NCI-H2171 treated with DMSO at 0.1 percent for 48 hours (cell line): ENCODE measurements around the gene PRKAR1B.
"Not testable (repeated sequence)": the region's sequence is repeated elsewhere in the genome, so short reads cannot be mapped to it uniquely, and the experiment has no call there.

Experiments
- DNase-seq: peaks from one replicate; lab custom pipeline; 2025; lab: John Stamatoyannopoulos, UW

Gene PRKAR1B

DNA sequence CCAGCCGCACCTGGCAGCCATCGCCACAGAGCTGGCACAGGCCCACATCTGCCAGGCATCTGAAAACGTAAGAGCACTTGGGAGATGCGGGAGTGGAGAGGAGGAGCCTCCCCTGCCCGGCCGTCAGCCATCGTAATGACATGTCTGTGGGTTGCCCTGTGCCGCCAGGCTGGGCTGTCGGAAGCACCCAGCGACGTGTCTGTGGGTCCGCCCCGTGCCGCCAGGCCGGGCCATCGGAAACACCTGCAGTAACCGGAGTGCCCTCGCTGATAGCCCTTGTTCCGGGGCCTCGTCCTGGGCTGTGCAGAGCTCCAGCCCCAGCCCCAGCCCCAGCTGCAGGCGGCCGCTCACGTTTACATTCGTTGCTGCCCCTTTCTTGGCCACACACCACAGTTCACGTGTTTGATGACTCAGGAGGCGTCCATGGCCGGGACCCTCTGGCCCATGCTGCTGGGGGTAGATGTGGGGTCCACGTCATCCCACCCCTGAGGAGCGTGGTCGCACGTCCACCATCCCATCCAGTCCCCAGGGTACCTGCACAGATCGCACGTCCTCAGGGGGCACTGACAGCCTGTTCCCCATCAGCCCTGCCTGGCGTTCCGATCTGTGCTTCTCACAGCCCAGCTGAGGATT is 30.0 kb upstream of the PRKAR1B start:
- DNase-seq = no peak

DNA sequence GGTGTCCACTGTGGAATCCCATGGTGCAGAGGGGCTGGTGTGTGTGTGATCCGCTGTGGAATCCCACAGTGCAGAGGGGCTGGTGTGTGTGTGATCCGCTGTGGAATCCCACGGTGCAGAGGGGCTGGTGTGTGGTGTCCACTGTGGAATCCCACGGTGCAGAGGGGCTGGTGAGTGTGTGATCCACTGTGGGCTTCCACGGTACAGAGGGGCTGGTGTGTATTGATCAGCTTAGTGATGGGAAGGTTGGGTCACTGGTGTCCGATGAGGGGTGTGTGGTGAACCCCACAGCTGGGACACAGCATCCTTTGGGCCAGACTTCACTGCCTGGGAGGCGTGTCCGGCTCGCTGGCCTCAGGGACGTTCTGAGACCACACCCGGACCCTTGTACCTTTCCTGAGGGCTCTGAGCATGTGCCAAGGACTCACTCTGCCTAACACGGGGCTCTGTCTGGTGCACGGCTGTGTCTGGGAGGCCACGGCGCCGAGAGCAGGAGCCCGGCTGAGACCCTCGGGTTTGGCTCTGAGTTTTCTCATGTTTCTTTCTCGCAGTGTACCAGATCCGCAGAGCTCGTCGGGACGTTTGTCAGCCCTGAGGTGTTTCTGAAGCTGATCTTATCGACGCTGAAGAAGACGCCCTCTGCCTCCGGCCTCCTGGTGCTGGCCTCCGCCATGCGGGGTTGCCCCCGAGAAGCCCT is 29.3 kb upstream of the PRKAR1B start:
- no peak for DNase-seq

- DNase-seq = no peak
Observed at GRCh38 chr7:755413-755805, 28.3 kb upstream of the PRKAR1B start.

GRCh38 chr7:754531-755412 is 27.7 kb upstream of the PRKAR1B start:
- no peak for DNase-seq

DNA sequence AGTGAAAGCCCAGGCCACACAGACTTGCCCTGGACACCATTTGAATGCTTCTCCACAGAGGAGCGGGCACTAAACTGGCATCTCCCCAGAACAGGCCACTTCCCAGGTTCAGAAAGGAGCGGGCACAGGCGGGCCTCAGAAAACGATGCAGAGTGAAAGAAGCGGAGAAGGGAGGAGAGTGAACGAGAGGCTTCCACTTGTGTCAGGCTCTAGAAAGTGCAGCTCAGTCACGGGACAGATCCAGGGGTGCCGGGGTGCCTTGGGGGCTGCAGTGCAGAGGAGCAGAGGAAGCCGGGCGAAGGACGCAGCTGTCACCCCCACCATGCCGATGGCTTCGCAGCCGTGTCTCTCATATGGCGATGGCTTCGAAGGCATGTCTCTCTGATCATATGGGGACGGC is 26.1 kb upstream of the PRKAR1B start:
- no peak for DNase-seq

DNA sequence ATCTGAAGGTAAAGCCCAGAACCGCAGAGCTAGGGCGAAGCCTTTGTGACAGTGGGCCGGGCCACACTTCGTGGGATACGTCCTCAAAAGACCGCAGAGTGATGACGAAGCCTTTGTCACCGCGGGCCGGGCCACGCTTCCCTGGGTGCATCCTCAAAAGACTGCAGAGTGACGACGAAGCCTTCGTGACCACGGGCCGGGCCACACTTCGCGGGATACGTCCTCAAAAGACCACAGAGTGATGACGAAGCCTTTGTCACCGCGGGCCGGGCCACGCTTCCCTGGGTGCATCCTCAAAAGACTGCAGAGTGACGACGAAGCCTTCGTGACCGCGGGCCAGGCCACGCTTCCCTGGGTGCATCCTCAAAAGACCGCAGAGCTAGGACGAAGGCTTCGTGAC is 25.2 kb upstream of the PRKAR1B start:
- DNase-seq = not testable (repeated sequence)

DNA sequence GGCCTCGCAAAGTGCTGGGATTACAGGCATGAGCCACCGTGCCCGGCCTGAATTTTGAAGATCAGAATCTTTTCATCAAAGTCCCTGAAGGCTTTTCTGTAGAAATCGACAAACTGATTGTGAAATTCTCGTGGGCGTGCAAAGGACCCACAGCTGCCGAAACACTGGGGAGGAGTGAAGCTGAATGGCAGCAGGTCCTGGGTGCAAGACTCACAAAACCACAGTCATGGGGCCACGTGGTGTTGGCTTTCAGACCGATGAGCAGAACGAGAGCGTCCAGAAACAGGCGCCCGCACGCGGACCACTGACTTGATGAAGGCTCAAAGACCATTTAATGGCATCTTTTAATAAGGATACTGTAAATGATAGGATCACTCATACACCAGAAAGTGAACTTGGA is 24.7 kb upstream of the PRKAR1B start:
- no peak for DNase-seq

- DNase-seq = peak; percentile 82
Observed at GRCh38 chr7:750111-750905, 23.2 kb upstream of the PRKAR1B start.

DNA sequence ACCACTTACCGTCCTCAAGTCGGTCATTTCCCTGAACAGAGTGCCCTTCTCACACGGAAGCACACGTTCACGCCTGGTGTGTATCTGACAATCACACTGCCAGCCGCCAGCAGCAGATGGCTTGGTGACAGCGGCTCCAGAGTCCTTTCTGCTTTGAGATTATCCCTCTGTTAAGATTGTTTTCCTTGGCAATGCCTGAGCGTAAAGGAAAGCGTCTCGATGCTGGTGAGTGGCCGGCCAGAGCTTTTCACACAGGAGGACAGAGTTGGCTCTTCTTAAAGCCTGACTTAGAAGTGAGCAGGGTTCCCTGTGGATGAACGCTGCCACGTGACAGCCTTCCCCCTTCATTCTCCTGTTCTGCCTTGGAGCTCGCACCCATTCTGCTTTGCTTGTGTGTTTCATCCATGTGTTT is 22.1 kb upstream of the PRKAR1B start:
- peak; percentile 58 for DNase-seq

DNA sequence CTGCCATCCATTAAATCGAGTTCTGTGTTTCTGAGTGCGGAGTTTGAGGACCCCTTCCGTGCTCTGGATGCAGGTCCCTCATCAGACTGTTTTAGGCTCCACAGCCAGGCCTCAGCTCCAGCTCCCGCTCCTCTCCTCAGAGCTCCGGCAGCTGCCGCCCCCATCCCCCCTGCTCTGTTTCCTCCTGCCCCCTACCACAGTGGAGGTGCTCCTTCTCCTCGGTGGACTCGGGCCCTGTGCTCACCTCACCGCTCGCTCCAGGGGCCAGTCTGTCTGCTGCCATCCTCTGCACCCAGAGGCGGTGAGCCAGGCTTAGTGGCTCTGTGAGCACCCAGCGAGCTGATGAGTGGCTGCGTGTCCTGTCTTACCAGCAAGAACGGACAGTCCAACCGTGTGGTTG is 21.4 kb upstream of the PRKAR1B start:
- no peak for DNase-seq

DNA sequence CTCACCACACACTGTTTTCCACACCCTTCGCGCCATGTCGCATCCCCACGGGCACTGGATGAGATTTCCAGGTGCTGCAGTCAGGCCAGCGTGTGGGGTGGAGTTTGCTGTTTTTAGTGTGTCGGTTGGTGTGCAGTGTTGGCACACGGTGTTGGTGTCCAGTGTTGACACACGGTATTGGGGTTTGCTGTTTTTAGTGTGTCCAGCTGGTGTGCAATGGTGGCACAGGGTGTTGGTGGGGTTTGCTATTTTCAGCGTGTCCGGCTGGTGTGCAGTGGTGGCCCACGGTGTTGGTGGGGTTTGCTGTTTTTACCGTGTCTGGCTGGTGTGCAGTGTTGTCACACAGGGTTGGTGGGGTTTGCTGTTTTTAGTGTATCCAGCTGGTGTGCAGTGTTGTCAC is 20.1 kb upstream of the PRKAR1B start:
- no peak for DNase-seq

DNA sequence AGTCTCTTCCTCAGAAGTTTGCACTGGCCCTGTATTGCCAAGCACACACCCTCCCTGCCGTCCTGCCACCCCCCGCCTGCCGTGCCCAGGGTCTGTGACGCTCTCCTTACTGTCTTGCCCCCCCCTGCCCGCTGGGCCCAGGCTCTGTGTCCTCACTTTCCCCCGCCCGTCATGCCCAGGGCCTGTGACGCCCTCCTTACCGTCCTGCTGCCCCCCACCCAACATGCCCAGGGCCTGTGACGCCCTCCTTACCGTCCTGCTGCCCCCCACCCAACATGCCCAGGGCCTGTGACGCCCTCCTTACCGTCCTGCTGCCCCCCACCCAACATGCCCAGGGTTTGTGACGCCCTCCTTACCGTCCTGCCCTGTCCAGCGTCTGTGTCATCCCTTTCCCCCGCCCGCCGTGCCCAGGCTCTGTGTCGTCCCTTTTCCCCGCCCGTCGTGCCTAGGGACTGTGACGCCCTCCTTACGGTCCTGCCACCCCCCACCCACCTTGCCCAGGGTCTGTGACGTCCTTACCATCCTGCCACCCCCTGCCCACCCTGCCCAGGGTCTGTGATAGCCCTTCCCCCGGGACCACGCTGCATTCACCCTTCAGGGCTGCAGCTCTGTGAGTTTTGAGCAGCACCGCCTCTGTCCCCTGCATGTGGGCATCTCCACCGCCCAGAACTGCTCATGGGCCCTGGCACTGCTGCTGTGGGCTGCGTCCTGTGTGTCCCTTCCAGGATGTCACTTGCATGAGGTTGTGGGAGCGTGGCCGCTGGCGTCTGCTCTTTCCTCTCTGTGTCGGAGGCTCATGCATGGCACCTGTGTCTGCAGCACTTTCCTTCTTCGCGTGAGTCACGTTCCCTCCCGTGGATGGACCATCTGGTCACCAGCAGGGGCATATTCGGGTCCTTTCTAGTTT is 19.3 kb upstream of the PRKAR1B start:
- DNase-seq = no peak

- DNase-seq = no peak
Observed at GRCh38 chr7:745431-746154, 18.5 kb upstream of the PRKAR1B start.

GRCh38 chr7:744854-745430 is 17.9 kb upstream of the PRKAR1B start:
- no peak for DNase-seq

GRCh38 chr7:744128-744520 is 17.0 kb upstream of the PRKAR1B start:
- not testable (repeated sequence) for DNase-seq

- DNase-seq = not testable (repeated sequence)
Observed at GRCh38 chr7:743341-744127, 16.5 kb upstream of the PRKAR1B start.

- DNase-seq = no peak
Observed at GRCh38 chr7:742791-743190, 15.7 kb upstream of the PRKAR1B start.

DNA sequence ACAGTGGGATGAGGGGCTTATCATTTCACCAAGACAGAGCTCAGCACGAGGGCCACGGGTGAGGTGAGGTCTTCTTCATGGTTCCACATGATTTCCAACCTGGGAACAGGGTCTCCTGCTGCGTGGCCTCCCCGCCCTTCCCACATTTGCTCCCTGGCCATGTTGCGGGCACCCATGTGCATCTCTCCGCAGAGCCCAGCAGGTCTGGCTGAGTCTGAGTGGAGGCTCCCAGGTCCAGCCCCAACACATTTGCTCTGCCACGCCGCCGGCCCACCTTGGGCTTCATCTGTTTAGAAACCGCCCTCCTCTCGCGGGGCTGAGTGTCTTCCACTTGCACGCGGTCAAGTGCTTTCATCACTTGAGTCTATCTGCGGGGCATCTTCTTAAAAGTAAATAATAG is 14.8 kb upstream of the PRKAR1B start:
- no peak for DNase-seq

DNA sequence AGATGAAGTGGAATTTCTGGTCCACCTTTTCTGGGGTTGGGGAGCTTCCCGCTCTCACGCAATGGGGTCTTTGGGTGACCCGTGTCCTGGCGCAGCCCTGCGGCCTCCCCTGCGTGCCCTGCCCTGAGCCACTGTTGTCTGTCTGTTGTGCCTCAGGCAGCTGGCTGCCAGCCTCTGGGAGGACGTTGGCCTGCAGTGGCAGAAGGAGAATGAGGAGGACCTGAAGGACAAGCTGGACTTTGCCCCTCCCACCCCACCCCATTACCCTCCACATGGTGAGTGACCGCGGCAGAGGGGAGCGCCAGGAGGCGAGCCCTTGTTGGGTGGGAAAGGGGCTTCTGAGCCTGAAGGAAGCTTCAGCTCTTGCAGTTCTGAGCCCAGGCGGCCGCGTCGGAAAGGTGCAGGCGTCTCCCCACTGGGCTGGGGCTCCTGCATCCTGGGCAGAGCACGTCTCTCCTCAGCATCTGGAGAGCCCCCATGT is 14.2 kb upstream of the PRKAR1B start:
- DNase-seq = no peak
